GM19467 (cell line): ENCODE results near the gene ACY1.

ENCODE experiments used
- ATAC-seq: cut with Tn5 transposase; IDR thresholded peaks from one replicate; pipeline ENCODE4 v1.9.1; 2021; ENCODE audit warnings: mild to moderate bottlenecking, moderate library complexity; ENCODE audit not compliant: unreplicated experiment

The ACY1 gene

DNA sequence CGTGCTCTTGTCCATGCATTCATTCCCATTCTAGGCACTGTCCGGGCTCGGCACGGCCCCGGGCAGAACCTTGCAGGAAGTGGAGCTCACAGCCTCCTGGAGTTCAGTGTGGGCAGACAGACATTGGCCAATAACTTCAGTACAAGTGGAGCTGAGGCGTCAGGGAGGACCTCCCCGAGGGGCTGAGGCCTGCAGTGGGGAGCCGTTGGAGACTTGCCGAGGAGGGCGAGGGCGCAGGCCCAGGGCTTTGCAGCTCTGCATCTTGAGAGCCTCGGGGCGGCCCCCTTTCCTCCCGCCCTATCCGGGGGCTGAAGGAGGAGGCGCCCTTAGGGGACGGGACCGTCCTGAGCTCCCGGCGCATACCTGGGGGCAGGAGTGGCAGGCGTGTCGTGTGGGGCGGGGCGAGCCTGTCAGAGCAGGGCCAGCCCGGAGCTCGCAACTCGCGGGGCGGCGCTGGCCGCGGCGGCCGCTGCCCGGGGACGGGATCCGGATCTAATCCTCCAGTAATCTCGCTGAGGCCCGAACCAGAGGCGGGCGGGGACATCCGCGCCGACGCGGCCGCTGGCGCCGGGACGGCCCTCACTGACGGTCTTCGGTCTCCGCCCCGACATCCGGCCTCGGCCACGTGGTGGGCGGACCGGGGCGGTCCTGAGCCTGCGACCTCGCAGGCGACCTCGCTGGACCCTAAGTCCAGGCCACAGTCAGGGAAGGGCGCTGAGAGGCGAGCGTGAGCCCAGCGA, at the start of gene ACY1:
TSS of gene ACY1 (plus strand) at position 698 of the 740 bp plus-strand sequence. CDS start 530 bp downstream, outside the sequence.
- peak; percentile 64 for ATAC-seq

DNA sequence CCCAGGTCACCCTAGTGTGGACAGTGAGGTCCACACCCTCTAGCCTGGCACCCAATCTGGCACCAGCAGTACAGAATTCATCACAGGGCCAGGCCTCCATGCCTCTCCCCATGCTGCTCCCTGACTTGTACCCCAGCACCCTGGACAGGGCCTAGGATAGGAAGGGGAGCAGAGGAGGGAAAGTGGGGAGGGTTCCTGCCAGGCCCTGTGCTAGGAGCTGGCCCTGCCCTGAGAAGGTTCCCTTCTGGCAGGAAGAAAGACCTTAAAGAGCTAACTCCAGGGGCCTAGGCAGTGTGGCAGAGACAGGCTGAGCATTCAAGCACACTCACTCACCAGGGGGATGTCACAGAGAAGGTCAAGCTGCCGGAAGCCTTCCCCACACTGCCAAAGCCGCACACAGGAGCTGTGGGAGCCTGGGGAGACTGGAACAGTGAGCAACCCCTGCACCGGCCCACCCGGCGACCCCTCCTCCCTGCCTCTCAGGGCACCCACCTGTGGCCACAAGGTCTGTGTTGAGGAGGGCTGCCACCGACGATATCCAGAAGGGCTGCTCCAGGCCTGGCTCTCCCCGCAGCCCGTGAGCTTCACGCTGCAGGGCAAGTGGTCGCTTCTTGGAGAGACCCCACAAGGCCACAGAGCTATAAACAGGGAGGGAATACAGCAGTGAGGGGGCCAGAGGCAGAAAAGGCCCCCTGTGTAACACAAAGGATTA, 49.0 kb upstream of the ACY1 start:
- ATAC-seq = no peak

DNA sequence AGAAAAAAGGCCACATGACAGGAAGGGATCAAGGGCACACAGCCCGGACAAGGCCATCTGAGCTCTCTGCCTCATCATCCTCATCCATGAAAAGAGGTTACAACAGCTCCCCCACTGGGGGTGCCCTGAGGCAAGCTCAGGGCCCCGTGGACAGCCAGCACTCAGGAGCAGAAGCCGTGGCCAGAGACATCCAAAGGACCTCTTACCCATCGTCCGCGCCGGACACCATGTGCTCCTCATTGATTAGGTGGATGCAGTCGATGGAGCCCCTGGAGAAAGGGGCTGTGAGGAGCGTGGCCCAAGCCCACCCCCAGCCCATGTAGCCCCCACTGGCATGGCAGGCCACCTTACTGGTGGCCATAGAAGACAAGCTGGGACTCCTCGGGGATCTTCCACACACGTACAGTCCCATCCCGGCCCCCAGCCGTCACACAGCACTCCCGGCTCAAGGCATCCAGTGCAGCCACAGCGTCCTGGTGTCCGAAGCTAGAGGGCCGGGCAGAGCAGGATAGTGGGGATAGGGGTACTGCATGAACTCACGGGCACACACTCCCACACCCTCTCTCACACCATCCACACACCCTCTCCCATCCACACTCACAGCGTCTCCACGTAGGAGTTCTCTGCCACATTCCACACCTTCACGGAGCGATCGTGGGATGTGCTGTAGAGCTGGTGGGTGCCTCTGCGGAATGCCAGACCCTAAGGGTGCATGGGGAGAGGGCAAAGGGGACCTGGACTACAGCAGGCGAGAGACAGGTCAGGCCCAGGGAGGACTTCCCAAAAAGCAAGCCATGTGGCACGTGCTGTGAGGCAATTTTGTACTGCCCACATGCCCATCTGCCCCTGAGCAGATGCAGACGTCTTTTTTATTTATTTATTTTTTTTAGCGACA, 48.1 kb upstream of the ACY1 start:
- ATAC-seq = no peak

DNA sequence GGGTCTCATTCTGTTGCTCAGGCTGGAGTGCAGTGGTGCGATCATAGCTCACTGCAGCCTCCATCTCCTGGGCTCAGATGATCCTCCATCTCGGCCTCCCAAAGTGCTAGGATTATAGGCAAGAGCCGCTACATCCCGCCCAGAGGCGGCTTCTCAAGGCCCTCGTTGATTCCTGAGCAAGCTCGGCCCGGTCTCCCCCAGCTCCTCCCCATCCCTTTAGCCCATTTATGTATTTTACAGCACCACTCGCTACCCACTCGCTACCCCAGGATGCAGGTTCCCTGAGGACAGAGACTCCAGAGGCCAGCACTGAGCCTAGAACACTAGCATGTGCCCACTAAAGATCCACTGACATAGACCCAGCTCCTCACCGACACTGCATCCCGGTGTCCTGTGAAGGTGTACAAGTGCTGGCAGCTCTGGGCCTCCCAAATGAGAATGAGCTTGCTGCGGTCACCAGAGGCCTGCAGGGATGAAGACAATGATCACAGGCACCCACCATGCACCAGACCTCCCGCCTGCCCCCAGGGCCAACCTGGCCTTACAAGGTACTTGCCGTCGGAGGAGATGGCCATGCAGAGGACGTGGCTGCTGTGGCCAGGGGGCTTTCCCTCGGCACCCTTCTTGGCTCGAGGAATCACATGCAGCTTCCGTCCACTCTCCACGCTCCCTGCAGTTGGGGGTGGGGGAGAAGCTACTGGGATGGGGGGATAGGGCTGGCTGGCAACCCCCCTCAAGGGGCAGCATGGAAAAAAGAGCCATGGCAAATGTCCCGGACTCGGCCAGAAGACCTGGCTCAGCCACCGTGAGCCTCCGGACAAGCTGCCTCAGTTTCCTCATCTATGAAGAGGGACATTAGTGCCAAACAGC, 47.2 kb upstream of the ACY1 start:
- no peak for ATAC-seq

DNA sequence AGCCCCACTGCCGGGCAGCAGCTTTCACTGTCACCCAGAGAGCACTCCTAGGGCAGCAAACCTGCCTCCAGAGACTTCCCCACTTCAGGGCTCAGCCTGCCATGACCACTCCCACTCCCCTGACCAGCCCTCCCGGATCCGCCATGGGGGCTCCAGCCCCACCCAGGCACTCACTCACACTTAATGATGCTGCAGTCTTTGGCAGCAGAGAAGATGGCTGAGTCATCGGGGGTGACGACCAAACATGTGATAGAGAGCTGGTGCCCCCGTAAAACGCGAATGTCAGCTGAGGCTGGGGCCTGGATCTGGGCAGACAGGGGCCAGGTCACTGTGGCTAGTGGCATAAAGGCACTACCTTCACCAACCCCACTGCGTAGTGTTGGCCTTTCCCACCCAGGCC, 46.3 kb upstream of the ACY1 start:
- no peak for ATAC-seq

DNA sequence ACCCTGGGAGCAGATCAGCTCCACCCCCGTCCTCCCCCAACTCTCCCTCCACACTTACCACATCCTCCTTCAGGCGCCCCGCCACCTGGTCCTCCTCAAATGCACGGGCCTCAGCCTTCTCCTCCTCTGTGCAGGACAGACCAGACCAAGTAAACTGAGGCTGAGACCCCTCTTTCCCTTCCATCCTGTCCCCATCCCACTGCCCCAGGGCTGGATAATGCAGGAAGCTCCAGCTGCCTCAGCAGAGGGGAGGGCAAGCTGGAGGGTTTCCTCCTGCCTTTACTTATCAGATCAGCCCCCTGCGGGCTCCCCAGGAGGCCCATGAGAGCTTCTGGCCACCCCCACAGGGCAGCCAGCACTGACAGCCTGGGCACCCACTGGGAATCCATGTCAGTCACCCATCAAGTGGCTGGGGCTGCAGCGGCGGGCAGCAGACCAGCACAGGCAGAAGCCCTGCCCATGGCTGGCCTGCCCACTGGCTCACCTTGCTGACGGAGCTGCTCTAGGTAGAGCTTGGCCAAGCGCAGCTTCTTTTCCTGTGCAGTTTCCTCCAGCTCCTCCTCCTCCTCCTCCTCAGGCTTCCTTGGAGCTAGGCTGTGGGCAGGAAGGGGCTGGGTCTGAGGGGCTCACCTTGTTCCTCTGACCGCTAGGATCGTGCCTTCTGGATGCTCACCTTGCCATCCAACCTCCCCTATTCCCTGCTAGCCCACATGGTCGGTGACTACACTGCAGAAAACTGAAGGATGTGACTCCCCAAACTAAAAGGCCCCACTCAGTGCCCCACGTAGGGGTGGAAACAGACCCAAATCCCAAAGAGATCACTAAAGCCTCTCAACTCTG, 45.5 kb upstream of the ACY1 start:
- ATAC-seq = no peak

DNA sequence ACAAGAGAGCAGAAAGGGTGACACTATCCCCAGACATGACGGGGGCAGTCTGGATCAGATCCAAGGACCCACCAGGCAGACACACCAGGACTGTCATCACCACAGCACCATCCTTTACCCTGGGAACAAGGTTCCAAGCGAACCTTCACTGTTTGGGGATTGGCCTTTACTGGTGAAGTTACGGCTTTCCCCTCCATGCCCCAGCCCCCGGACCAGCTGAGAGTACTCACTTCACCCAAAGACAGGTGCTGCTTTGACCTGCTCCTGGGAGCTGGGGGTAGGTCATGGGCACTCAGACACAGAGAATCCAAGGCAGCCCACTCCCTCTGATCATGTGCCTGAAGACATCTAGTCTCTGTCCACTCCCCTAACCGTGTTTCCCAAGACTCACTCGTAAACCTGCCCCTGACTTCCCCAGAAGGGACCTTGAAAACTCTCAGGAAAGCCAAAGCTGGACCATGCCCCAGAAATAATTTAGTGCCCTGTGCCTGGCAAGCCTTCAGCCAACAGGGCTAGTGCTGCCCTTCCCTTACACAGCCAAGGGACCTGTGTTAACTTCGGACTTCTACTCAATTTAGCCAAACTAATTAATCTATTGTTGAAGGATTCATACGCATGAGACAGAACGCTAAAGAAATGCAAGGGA, 44.4 kb upstream of the ACY1 start:
- no peak for ATAC-seq

DNA sequence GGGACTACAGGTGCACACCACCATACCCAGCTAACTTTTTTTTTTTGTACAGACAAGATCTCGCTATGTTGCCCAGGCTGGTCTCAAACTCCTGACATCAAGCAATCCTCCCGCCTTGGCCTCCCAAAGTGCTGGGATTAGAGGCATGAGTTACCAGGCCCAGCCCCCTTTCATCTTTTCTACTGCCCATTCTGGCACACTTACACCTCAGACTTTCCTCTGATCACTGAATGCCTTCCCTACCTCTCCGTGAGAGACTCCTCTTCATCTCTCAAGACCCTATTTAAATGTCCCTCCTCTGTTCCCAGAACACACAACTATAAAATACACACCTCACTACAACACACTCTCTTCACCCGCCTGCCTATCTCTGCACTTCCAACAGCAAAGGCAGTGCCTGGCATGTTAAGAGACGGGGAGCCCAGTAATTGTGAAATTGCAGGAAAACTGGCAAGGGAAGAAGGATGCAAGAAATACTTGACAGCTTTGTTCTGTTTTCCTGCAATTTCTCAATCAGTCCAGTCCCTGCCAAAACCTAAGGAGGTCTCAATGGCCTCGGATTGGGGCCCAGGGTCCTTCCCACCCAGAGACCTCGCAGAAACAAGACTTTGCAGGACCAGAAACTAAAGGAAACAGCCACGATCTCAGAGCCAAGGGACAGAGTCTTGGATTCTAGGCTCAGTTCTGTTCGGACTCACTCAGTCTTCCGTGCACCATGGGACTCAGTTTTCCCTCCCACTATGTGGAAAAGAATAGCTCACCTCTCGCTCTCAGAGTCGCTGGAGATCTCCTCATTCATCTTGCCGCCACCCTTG, 42.5 kb upstream of the ACY1 start:
- no peak for ATAC-seq

DNA sequence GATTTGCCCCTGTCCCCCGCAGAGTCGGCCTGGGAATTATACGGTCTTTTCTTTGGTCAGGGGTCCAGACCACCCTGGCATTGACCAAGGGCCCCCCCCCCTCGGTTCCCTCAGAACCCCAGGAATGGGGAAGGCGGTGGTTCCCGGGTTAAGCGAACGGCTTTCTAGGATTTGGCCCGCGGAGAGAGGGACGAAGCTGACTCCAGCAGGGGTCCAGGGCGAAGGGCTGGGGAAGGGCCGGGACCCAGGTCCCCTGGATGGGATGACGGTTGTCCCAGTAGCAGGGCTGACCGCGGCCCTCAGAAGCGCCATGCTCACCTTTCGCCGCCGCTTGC, 41.9 kb upstream of the ACY1 start:
- no peak for ATAC-seq

DNA sequence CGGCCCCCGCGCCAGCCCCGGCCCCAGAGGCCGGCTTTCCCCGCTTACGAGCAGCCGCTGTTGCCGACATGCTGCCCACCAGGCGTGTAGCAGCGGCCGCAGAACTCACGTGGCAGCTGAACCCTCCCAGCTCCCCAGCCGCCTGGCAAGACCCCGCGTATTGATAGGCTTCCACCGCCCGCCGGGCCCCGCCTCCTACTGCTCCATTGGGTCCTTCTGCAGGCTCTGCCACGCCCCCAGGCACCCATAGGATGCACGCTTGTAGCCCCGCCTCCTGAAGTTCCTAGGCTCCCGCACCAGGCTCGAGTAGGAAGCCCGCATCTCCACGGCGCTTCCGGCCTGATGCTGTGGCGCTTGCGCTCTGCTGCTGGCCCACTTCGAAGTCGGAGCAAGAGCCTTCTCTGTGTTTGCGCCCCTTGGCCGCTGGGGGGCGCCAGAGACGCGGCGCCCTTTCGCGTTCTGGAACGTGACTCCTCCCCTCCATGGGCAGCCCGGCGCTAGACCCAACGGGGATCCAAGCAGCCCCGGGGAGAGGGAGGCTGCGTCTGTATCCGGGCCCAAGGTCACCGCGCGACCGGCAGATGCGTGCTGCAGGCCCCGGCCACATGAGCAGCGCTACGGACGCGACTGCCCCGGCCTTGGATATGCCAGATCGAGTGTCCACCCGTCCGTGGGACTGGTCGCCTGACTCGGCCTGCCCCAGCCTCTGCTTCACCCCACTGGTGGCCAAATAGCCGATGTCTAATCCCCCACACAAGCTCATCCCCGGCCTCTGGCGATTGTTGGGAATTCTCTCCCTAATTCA, 41.3 kb upstream of the ACY1 start, which contains the start of the genes PARP3 and RRP9:
TSS of gene PARP3 (plus strand) at position 566 of the 805 bp plus-strand sequence. CDS start 993 bp downstream, outside the sequence.
TSS of gene RRP9 (minus strand) at position 107 of the 805 bp plus-strand sequence. CDS start at position 70, 37 bp downstream.
- ATAC-seq = peak; percentile 90

DNA sequence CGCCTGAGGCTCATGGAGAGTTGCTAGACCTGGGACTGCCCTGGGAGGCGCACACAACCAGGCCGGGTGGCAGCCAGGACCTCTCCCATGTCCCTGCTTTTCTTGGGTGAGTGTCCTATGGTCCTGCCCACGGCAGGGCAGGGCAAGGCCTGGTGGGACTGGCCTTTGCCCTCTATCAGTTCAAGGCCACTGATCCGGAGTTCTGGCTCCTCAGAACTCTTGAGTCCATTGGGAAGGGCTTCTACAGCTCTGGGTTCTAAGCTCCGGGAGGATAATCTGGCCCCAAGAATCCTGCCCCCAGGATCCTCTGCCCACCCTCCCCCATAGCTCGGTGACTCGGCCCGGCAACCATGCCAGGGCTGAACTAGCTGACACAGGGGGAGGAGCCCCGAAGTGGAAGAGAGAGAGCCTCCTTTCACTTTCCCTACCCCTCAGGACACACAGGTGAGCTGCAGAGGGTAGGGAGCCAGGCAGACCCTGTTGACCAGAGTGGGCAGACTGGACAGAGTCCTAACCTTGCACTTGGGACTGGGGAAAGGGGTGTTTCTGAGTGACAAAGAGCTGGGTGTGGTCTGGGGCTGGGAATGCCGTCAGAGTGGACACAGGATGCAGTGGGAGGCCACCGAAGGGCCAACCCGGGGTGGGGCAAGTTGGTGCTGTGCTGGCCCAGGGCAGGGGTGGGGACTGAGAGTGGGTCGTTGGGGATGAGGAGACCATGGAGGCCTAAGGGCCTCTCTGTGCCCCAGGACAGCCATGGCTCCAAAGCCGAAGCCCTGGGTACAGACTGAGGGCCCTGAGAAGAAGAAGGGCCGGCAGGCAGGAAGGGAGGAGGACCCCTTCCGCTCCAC, 40.5 kb upstream of the ACY1 start:
- no peak for ATAC-seq

DNA sequence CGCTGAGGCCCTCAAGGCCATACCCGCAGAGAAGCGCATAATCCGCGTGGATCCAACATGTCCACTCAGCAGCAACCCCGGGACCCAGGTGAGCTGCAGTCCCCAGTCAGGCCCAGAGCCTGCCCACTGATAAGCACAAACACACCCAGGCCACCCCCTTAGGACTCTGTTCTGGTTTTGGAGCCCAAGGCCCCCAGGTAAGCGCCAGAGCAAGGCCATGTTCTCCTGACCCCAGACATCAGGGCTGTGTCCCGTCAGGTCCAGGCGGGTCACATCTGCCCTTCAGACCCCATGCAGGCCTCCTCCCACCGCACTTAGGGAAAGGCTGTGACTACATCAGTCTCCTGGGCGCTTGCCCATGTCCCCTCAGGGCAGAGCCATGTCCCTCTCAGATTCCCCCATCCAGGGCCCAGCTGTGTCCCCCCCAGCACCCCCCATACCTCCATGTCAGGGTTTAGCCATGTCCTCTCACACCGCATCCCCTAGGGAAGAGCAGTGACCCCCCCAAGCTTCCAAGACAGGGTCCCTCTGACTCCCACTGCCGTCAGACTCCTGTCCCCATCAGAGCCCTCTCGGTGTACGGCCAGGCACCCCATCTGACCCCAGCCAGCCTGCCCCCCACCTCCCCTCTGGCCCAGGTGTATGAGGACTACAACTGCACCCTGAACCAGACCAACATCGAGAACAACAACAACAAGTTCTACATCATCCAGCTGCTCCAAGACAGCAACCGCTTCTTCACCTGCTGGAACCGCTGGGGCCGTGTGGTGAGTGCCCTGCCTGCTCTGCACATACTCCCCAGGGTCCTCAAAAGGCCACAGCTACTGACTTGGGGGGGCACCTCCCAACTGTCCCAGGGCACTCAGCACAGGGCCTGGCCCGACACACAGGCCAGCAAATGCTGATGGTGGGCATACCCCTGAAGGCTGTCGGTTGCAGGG, 39.6 kb upstream of the ACY1 start:
- ATAC-seq = no peak

DNA sequence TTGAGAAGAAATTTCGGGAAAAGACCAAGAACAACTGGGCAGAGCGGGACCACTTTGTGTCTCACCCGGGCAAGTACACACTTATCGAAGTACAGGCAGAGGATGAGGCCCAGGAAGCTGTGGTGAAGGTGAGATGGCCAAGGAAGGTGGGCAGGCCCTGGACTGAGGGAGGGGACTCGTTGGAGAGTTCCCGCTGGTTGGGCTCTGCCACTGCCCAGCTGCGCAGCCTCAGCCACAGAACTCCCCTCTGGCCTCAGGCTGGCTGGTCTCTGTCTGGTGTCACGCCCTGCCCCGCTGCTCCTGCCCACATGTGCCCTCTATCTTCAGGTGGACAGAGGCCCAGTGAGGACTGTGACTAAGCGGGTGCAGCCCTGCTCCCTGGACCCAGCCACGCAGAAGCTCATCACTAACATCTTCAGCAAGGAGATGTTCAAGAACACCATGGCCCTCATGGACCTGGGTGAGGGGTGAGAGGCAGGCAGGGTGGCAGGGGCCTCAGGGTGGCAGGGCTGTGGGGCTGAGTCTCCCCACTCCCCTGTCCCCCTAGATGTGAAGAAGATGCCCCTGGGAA, 38.8 kb upstream of the ACY1 start:
- ATAC-seq = no peak

DNA sequence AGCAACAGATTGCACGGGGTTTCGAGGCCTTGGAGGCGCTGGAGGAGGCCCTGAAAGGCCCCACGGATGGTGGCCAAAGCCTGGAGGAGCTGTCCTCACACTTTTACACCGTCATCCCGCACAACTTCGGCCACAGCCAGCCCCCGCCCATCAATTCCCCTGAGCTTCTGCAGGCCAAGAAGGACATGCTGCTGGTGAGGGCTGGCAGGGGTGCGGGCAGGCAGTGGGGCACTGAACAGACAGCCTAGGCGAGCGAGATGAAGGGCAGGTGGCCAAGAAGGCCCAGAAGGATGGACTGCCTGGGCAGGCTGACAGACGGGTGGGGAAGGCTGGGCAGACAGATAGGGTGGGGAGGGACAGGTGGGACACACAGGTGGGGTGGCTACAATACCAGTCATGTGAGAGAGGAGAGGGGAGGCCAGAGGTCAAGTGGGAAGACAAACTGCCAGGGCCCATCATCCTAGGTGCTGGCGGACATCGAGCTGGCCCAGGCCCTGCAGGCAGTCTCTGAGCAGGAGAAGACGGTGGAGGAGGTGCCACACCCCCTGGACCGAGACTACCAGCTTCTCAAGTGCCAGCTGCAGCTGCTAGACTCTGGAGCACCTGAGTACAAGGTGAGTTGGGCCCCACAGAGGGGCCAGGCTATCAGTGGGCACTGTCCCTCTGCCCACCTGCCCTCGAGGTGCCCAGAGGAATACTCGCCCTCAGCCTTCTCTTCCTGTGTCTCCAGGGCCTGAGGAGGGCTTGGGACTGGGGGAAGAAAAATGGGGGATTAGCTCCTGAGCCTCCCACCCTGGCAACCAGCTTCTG, 38.1 kb upstream of the ACY1 start:
- no peak for ATAC-seq
